GM21381 (cell line): Measurements from ENCODE around the gene CD46.
"Not testable (repeated sequence)": the region's sequence is repeated elsewhere in the genome, so short reads cannot be mapped to it uniquely, and the experiment has no call there.

ENCODE experiments used
- ATAC-seq: cut with Tn5 transposase; IDR thresholded peaks from one replicate; pipeline ENCODE4 v1.9.1; 2021; ENCODE audit warnings: mild to moderate bottlenecking, moderate library complexity; ENCODE audit not compliant: unreplicated experiment

The CD46 gene

DNA sequence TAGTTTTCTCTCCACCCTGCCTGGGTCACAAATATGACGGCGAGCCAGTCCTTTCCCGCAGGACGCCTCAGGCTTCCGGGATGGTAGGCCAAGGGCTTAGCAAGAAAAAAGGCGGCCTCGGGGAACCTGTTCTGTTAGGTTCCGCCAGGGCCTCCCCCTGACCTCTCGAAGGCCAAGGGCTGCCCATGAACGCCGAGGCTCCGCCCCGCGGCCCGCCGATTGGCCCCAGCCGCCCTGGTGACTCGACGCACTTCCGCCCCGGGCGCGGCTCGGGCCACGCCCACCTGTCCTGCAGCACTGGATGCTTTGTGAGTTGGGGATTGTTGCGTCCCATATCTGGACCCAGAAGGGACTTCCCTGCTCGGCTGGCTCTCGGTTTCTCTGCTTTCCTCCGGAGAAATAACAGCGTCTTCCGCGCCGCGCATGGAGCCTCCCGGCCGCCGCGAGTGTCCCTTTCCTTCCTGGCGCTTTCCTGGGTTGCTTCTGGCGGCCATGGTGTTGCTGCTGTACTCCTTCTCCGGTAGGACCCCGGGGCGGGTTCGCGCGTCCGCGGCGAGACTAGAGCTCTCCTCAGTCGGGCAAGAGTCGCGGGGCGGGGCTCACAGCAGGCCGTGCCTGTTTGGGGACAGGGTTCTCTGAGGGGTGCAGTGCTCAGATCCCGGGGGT lies at the start of gene CD46:
Gene CD46 (plus strand): TSS at position 265 of the 666 bp plus-strand sequence. CDS start 159 bp downstream, at position 424.
- ATAC-seq: peak; percentile 95

DNA sequence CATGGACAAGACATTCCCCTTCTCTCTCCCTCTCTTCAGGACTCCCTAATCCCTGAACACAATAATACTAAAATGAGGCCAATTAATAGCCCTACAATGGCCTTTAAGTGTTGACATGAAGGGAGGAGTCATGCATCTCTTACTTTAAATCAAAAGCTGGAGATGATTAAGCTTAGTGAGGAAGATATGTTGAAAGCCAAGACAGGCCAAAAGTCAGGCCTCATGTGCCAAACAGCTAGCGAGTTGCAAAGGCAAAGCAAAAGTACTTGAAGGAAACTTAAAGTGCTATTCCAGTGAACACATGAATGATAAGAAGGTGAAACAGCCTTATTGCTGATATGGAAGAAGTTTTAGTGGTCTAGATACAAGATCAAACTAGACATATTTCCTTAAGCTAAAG lies 49.5 kb upstream of the CD46 start:
- no peak for ATAC-seq

DNA sequence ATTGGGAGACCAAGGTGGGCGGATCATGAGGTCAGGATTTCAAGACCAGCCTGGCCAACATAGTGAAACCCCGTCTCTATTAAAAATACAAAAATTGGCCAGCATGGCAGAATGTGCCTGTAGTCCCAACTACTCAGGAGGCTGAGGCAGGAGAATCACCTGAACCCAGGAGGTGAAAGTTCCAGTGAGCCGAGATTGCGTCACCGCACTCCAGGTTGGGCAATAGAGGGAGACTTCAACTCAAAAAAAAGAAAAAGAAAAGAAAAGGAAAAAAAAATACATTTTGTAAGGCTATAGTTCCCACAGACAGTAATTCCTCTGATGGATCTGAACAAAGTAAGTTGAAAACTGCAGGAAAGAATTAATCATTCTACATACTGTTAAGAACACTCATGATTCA lies 48.1 kb upstream of the CD46 start:
- ATAC-seq: no peak

GRCh38 chr1:207708004-207708403 lies 43.9 kb upstream of the CD46 start:
- ATAC-seq: not testable (repeated sequence)

DNA sequence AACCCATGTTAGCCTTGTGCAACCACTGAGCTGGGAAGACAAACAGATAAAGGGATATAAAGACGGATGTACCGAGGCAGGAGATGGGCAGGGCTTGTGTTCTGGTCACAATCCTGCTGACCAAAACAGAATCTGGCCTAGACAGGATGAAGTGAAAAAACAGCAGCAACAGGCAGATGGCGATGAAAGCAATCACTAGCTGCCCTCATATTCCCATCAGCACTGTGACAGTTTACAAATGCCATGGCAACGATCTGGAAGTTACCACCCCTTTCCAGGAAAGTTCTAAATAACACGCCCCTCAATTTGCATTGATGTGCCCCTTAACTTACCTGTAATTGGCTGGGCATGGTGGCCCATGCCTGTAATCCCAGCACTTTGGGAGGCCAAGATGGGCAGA lies 40.6 kb upstream of the CD46 start:
- ATAC-seq: no peak

- not testable (repeated sequence) for ATAC-seq
Measured at GRCh38 chr1:207712701-207713100, 39.2 kb upstream of the CD46 start.

- no peak for ATAC-seq
Measured at GRCh38 chr1:207713529-207713928, 38.3 kb upstream of the CD46 start.

DNA sequence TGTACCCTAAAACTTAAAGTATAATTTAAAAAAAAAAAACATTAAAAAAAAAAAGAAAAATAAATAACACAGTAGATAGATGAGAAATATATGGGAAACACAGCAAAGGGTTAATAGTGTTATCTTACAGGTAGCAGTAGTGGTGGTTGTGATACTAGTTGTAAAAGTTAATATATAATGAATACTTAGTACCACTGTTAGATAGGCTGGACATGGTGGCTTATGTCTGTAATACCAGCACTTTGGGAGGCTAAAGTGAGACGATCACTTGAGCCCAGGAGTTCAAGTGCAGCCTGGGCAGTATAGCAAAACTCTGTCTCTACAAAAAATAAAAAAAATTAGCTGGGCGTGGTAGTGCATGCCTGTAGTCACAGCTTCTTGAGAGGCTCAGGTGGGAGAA lies 32.6 kb upstream of the CD46 start:
- ATAC-seq: no peak

- ATAC-seq: not testable (repeated sequence)
Measured at GRCh38 chr1:207728200-207728858, 23.5 kb upstream of the CD46 start.

DNA sequence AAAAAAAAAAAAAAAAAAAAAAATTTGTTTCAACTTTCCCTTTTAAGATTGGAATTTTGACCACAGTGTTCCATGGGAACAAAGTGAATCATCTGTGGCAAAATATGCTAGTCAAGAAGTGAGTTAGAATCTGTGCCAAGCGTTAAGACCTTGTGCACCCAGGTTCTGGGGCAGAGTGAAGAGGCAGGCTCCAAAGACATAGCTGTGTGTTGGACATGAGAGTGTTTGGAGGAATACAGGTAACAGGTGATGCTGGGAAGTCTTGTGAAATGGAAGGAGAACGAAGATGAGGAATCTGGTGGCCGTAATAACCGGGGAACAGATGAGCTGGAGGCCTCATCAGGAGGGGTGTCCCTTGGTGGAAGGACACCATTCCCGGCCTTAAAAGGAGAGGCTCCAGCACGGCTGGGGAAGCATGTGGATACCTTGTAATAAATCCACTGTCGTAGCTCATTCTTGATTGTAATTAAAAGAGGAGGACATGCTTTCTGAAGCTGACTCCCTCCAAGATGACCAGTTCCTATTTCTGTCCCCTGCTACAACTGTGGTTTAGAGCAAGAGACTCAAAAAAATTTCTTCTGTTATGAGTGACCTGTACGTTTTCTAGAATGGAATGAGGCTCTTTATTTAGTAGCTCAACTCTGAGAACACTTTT lies 14.2 kb upstream of the CD46 start:
- not testable (repeated sequence) for ATAC-seq

GRCh38 chr1:207738158-207738659 lies 13.6 kb upstream of the CD46 start:
- not testable (repeated sequence) for ATAC-seq

DNA sequence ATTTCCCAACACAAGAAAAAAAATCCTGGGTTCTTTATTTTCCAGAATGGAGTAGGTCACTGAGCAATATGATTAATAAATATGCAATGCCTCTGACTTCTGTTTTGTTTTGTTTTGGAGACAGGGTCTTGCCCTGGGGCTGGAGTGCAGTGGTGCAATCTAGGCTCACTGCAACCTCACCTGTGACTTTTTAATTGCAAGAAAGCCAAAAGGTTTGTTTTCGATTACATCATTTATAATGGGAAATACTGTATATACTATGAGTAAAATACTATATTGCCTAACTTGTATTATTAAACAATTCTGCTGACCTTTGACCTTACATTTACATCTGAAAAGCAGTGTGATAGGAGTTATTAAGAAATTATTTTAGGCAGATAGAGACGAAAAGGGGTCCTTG lies 11.6 kb upstream of the CD46 start:
- ATAC-seq: no peak

GRCh38 chr1:207742850-207743555 lies 8.9 kb upstream of the CD46 start:
- ATAC-seq: no peak

DNA sequence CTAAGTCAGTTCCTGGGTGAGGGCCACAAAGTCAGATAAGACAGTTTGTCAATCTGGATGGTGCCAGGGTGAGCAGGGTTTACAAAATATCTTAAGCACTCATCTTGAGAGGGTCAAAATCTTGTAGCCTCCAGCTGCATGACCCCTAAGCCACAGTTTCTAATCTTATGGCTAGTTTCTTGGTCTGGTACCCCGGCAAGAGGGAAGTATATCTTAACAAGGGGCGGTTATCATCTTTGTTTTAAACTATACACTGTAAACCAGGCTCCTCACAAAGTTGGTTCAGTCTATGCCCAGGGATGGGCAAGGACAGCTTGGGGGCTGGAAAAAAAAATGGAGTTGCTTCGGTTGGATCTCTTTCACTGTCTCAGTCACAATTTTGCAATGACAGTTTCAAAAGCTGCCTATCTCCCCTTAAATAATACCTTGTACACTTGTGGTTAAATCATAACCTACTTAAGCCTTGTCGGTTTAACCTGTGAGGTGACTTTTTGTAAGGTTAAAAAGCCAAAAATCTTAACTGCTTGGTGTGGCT lies 7.8 kb upstream of the CD46 start:
- no peak for ATAC-seq

GRCh38 chr1:207745285-207745684 lies 6.6 kb upstream of the CD46 start:
- no peak for ATAC-seq

- no peak for ATAC-seq
Measured at GRCh38 chr1:207745839-207746767, 5.8 kb upstream of the CD46 start.

DNA sequence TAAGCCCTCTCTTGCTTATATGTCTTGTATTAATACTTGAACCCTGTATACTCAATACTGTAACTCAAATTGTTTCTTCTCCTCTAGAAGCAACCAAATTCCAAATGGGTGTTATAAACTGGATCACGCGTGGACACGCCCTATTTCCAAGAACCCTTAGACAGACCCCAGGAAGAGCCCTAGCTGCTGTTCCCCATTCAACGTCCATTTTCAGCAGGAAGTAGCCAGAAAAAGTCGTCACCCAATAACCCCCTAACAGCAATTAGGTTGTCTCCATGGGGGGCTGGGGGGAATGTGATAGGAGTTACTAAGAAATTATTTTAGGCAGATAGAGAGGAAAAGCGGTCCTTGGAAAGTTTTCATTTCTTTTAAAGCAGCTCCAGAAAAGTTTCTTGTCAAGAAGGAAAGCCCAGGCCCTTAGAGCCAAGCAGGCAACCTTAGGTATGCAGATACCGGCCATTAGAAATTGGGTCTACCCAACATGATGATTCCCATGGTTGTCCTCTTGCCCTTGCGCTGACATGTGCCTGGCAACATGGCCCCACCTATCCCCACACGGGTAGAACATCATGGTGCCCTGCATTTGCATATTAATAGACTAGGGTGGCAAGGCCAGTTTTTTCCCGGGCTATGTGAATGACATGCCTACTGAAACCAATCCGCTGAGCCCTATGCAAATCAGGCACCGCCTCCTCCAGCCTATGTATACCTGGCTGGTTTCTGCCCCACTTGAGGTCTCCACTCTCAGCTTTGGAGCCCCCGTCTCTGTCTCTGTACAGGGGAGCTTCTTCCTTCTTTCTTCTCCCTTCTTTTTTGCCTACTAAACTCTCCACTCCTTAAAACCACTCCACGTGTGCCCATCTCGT lies 4.0 kb upstream of the CD46 start:
- no peak for ATAC-seq

- no peak for ATAC-seq
Measured at GRCh38 chr1:207748737-207749528, 2.9 kb upstream of the CD46 start.
